ENCODE measurements around the gene TLN1. TPM values are rescaled to one million over a fixed set of nuclear protein-coding genes. Genes with fewer than 3 reads are reported as not detected.

TLN1 gene
- total and polyA plus RNA-seq, 10 of the 15 experiments (the other 5 are each of a cell fraction or from before 2014, with no cell fraction given): 11.6 to 305 (median 71.9) TPM

DNA sequence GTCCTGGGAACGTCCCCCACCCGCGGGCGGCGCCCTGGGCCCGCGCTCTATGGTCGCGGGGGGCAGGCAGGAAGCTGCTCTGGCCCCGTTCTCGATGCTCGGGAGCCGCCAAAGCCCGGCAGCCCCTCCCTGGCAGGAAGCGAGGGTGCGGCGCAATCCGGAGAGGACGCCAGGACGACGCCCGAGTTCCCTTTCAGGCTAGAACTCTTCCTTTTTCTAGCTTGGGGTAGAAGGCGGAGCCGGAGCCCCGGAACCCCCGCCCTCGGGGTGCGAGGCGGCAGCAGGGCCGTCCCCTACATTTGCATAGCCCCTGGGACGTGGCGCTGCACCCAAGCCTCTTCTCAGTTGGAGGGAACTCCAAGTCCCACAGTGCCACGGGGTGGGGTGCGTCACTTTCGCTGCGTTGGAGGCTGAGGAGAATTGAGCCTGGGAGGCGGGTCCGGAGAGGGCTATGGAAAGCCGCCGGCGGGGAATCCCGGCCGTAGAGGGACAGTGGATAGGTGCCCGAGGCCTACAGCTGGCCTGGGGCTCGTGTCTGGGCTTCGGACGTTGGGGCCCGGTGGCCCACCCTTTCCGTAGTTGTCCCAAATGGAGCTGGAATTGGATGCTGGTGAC lies at the start of gene TLN1, which contains the start of gene CREB3 (continued):
- TF ChIP-seq, protein P1, sequence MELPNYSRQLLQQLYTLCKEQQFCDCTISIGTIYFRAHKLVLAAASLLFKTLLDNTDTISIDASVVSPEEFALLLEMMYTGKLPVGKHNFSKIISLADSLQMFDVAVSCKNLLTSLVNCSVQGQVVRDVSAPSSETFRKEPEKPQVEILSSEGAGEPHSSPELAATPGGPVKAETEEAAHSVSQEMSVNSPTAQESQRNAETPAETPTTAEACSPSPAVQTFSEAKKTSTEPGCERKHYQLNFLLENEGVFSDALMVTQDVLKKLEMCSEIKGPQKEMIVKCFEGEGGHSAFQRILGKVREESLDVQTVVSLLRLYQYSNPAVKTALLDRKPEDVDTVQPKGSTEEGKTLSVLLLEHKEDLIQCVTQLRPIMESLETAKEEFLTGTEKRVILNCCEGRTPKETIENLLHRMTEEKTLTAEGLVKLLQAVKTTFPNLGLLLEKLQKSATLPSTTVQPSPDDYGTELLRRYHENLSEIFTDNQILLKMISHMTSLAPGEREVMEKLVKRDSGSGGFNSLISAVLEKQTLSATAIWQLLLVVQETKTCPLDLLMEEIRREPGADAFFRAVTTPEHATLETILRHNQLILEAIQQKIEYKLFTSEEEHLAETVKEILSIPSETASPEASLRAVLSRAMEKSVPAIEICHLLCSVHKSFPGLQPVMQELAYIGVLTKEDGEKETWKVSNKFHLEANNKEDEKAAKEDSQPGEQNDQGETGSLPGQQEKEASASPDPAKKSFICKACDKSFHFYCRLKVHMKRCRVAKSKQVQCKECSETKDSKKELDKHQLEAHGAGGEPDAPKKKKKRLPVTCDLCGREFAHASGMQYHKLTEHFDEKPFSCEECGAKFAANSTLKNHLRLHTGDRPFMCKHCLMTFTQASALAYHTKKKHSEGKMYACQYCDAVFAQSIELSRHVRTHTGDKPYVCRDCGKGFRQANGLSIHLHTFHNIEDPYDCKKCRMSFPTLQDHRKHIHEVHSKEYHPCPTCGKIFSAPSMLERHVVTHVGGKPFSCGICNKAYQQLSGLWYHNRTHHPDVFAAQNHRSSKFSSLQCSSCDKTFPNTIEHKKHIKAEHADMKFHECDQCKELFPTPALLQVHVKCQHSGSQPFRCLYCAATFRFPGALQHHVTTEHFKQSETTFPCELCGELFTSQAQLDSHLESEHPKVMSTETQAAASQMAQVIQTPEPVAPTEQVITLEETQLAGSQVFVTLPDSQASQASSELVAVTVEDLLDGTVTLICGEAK (IDR thresholded peaks at IDR 0.05; ENCODE audit: borderline replicate concordance): peak; percentile 95
- TF ChIP-seq STAT3 (IDR thresholded peaks at IDR 0.05; ENCODE audit: low read depth, low read length): no peak
- TF ChIP-seq TARDBP (IDR thresholded peaks at IDR 0.05; ENCODE audit: borderline replicate concordance): peak; percentile 77; the same call in 1 of the 2 replicates
- no peak for TF ChIP-seq NFXL1 (IDR thresholded peaks at IDR 0.05; ENCODE audit: borderline replicate concordance)
- TF ChIP-seq KDM1A (IDR thresholded peaks at IDR 0.05; ENCODE audit: borderline replicate concordance): no peak
- peak; percentile 3; the same call in 1 of the 2 replicates for TF ChIP-seq DPF2 (IDR thresholded peaks at IDR 0.05)
- TF ChIP-seq SIX5 (IDR thresholded peaks at IDR 0.05; ENCODE audit: low read depth, low read length, severe bottlenecking): peak; percentile 81
- TF ChIP-seq EED (IDR thresholded peaks at IDR 0.05; ENCODE audit: low read depth): peak; percentile 34; the same call in 1 of the 2 replicates
- TF ChIP-seq, protein P2, sequence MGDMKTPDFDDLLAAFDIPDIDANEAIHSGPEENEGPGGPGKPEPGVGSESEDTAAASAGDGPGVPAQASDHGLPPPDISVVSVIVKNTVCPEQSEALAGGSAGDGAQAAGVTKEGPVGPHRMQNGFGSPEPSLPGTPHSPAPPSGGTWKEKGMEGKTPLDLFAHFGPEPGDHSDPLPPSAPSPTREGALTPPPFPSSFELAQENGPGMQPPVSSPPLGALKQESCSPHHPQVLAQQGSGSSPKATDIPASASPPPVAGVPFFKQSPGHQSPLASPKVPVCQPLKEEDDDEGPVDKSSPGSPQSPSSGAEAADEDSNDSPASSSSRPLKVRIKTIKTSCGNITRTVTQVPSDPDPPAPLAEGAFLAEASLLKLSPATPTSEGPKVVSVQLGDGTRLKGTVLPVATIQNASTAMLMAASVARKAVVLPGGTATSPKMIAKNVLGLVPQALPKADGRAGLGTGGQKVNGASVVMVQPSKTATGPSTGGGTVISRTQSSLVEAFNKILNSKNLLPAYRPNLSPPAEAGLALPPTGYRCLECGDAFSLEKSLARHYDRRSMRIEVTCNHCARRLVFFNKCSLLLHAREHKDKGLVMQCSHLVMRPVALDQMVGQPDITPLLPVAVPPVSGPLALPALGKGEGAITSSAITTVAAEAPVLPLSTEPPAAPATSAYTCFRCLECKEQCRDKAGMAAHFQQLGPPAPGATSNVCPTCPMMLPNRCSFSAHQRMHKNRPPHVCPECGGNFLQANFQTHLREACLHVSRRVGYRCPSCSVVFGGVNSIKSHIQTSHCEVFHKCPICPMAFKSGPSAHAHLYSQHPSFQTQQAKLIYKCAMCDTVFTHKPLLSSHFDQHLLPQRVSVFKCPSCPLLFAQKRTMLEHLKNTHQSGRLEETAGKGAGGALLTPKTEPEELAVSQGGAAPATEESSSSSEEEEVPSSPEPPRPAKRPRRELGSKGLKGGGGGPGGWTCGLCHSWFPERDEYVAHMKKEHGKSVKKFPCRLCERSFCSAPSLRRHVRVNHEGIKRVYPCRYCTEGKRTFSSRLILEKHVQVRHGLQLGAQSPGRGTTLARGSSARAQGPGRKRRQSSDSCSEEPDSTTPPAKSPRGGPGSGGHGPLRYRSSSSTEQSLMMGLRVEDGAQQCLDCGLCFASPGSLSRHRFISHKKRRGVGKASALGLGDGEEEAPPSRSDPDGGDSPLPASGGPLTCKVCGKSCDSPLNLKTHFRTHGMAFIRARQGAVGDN (IDR thresholded peaks at IDR 0.05): peak; percentile 19; the same call in 1 of the 2 replicates
- TF ChIP-seq, protein P3, sequence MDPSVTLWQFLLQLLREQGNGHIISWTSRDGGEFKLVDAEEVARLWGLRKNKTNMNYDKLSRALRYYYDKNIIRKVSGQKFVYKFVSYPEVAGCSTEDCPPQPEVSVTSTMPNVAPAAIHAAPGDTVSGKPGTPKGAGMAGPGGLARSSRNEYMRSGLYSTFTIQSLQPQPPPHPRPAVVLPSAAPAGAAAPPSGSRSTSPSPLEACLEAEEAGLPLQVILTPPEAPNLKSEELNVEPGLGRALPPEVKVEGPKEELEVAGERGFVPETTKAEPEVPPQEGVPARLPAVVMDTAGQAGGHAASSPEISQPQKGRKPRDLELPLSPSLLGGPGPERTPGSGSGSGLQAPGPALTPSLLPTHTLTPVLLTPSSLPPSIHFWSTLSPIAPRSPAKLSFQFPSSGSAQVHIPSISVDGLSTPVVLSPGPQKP (IDR thresholded peaks at IDR 0.05; ENCODE audit: low read depth, low read length): peak; percentile 91
- TF ChIP-seq CEBPB (IDR thresholded peaks at IDR 0.05; ENCODE audit: borderline replicate concordance in 1 of 2, low read depth in 2 of 2, low read length in 2 of 2): no peak
- no peak for TF ChIP-seq NFYA (IDR thresholded peaks at IDR 0.05; ENCODE audit: borderline replicate concordance, low read depth, low read length)
- TF ChIP-seq SIN3A (IDR thresholded peaks at IDR 0.05; ENCODE audit: low read depth, low read length): peak; percentile 60; the same call in 1 of the 2 replicates
- TF ChIP-seq TBL1XR1 (IDR thresholded peaks at IDR 0.05; ENCODE audit: low read depth, low read length): peak; percentile 61; the same call in 1 of the 2 replicates
- TF ChIP-seq, protein P4, sequence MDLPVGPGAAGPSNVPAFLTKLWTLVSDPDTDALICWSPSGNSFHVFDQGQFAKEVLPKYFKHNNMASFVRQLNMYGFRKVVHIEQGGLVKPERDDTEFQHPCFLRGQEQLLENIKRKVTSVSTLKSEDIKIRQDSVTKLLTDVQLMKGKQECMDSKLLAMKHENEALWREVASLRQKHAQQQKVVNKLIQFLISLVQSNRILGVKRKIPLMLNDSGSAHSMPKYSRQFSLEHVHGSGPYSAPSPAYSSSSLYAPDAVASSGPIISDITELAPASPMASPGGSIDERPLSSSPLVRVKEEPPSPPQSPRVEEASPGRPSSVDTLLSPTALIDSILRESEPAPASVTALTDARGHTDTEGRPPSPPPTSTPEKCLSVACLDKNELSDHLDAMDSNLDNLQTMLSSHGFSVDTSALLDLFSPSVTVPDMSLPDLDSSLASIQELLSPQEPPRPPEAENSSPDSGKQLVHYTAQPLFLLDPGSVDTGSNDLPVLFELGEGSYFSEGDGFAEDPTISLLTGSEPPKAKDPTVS (IDR thresholded peaks at IDR 0.05; ENCODE audit: low read depth, low read length): no peak
- TF ChIP-seq CREM (IDR thresholded peaks at IDR 0.05; ENCODE audit: low read depth): peak; percentile 93
- peak; percentile 46 to 53; a peak in 2 of 4 replicates for TF ChIP-seq IKZF2 (IDR thresholded peaks at IDR 0.05)
- no peak for TF ChIP-seq FOS (IDR thresholded peaks at IDR 0.05; ENCODE audit: borderline replicate concordance, extremely low read depth, insufficient read length)
